DND-41 (cell line): ENCODE data around the gene ARMH3.

ENCODE experiments used
- ATAC-seq: fragments of 200-7000 bp; cut with Tn5 transposase; 3 replicates; pipeline ENCODE4 v1.9.1; 2021; ENCODE audit warnings: low read depth; ENCODE audit not compliant: insufficient read depth
- DNase-seq: peaks from one replicate; pipeline ENCODE4 v3.0.0-alpha.2; 2020
- H2AFZ ChIP-seq: 2 replicates; pipeline ENCODE4 v1.6.0; 2012; ENCODE audit warnings: low read depth, low read length
- H3K27ac ChIP-seq: 2 replicates; pipeline ENCODE4 v1.5.1; 2012; ENCODE audit warnings: low read length, inconsistent platforms
- H3K27me3 ChIP-seq: fragments of 200-600 bp; sonication (generic); 2 replicates; pipeline ENCODE4 v1.6.0; 2012; ENCODE audit warnings: low read length, mild to moderate bottlenecking, inconsistent platforms; ENCODE audit not compliant: insufficient read depth, poor library complexity
- H3K36me3 ChIP-seq: 2 replicates; pipeline ENCODE4 v1.5.1; 2012; ENCODE audit warnings: low read length, inconsistent platforms; ENCODE audit not compliant: insufficient read depth
- H3K4me1 ChIP-seq: 2 replicates; pipeline ENCODE4 v1.5.1; 2012; ENCODE audit warnings: mild to moderate bottlenecking, low read length; ENCODE audit not compliant: insufficient read depth
- H3K4me2 ChIP-seq: 2 replicates; pipeline ENCODE4 v1.6.0; 2012; ENCODE audit warnings: mild to moderate bottlenecking, moderate library complexity, low read length, inconsistent platforms; ENCODE audit not compliant: insufficient read depth
- H3K4me3 ChIP-seq, 2 experiments: fragments of 200-600 bp in 1 of 2; shearing (Covaris generic) in 1 of 2; 2 replicates each; pipeline ENCODE4 v1.5.1; 2012 to 2016; ENCODE audit warnings: inconsistent platforms in 2 of 2, low read length in 2 of 2, mild to moderate bottlenecking in 2 of 2, low read depth in 1 of 2, moderate library complexity in 1 of 2
- H3K79me2 ChIP-seq: 2 replicates; pipeline ENCODE4 v1.6.0; 2012; ENCODE audit warnings: low read length, inconsistent platforms; ENCODE audit not compliant: insufficient read depth
- H3K9ac ChIP-seq: 2 replicates; pipeline ENCODE4 v1.6.0; 2012; ENCODE audit warnings: low read depth, mild to moderate bottlenecking, inconsistent platforms, low read length, moderate library complexity
- H3K9me3 ChIP-seq: 2 replicates; pipeline ENCODE4 v1.5.1; 2012; ENCODE audit warnings: low read length, moderate library complexity, mild to moderate bottlenecking, inconsistent platforms; ENCODE audit not compliant: insufficient read depth, severe bottlenecking
- H4K20me1 ChIP-seq: 2 replicates; pipeline ENCODE4 v1.6.0; 2012; ENCODE audit warnings: low read length; ENCODE audit not compliant: insufficient read depth
- EZH2 ChIP-seq: IDR thresholded peaks from 3 replicates; pipeline ENCODE4 v1.6.1; 2012; ENCODE audit warnings: borderline replicate concordance, low read depth, mild to moderate bottlenecking, moderate library complexity, low read length, inconsistent platforms; ENCODE audit not compliant: severe bottlenecking
- TF ChIP-seq, protein P1 (sequence below): IDR thresholded peaks from 2 replicates; pipeline ENCODE4 v1.5.1; 2012; ENCODE audit warnings: borderline replicate concordance, low read length, moderate library complexity, mild to moderate bottlenecking; ENCODE audit not compliant: poor library complexity, severe bottlenecking; ENCODE audit errors: extremely low read depth

The ARMH3 gene

DNA sequence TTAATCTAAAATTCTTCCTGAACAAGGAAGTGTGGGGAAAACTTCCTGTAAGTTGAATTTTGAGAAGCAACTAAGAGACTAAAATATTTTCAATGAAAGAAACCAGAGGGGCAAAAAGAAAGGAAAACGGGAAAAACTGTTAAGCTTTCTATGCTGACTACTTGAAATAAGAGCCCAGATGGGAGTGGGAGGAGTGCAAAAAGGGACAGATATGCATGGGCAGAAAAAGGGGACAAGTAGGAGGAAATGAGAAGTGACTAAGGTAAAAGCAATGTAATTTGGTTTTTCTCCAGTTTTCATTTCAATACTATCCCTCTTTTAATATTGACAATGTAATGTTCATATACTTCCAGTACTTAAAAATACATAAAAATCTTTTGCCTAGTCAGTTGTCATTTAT is 248.8 kb downstream of the ARMH3 start:
- no peak for TF ChIP-seq EZH2
- H3K9ac ChIP-seq = no peak overlapping the region
- no peaks in the 10 kb centered on the region for H3K27me3 ChIP-seq
- no peak for ATAC-seq
- no peaks in the 10 kb centered on the region for H3K9me3 ChIP-seq
- peaks cover 21% of the 10 kb centered on the region for H4K20me1 ChIP-seq
- no peaks in the 10 kb centered on the region for H3K4me1 ChIP-seq
- peaks cover 94% of the 10 kb centered on the region for H3K36me3 ChIP-seq
- H3K27ac ChIP-seq = no peak overlapping the region
- no peak overlapping the region for H3K4me2 ChIP-seq
- no peak overlapping the region for H2AFZ ChIP-seq
- H3K4me3 ChIP-seq = no peak overlapping the region
- DNase-seq = no peak
- H3K79me2 ChIP-seq = peaks cover 72% of the 10 kb centered on the region

DNA sequence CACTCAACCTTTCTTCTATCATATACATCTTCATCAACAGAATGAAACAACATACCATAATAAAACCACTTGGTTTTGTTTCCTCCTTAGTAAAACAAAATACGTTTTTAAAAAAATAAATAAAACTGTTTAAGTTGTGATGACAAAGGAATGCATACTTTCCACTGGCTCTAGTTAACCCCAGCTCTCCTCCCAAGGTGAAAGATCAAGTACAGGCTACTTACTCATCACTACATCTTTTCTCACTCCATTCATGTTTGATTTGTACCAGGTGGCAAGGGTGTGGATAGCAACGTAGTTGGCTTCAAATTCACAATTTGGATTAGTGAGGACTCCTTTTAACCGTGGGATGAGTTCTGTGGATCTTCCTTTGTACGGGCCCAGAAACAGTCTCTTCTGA is 252.5 kb downstream of the ARMH3 start:
- no peak overlapping the region for H3K27ac ChIP-seq
- H2AFZ ChIP-seq = no peak overlapping the region
- no peak overlapping the region for H3K4me3 ChIP-seq
- H3K9me3 ChIP-seq = no peaks in the 10 kb centered on the region
- H3K4me1 ChIP-seq = no peaks in the 10 kb centered on the region
- H3K27me3 ChIP-seq = no peaks in the 10 kb centered on the region
- H3K36me3 ChIP-seq = peaks cover 94% of the 10 kb centered on the region
- H3K9ac ChIP-seq = no peak overlapping the region
- peaks cover 20% of the 10 kb centered on the region for H4K20me1 ChIP-seq
- DNase-seq = no peak
- ATAC-seq = no peak
- no peak for TF ChIP-seq EZH2
- TF ChIP-seq, protein P1, sequence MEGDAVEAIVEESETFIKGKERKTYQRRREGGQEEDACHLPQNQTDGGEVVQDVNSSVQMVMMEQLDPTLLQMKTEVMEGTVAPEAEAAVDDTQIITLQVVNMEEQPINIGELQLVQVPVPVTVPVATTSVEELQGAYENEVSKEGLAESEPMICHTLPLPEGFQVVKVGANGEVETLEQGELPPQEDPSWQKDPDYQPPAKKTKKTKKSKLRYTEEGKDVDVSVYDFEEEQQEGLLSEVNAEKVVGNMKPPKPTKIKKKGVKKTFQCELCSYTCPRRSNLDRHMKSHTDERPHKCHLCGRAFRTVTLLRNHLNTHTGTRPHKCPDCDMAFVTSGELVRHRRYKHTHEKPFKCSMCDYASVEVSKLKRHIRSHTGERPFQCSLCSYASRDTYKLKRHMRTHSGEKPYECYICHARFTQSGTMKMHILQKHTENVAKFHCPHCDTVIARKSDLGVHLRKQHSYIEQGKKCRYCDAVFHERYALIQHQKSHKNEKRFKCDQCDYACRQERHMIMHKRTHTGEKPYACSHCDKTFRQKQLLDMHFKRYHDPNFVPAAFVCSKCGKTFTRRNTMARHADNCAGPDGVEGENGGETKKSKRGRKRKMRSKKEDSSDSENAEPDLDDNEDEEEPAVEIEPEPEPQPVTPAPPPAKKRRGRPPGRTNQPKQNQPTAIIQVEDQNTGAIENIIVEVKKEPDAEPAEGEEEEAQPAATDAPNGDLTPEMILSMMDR = no peak
- H3K4me2 ChIP-seq = no peak overlapping the region
- H3K79me2 ChIP-seq = peaks cover 67% of the 10 kb centered on the region

DNA sequence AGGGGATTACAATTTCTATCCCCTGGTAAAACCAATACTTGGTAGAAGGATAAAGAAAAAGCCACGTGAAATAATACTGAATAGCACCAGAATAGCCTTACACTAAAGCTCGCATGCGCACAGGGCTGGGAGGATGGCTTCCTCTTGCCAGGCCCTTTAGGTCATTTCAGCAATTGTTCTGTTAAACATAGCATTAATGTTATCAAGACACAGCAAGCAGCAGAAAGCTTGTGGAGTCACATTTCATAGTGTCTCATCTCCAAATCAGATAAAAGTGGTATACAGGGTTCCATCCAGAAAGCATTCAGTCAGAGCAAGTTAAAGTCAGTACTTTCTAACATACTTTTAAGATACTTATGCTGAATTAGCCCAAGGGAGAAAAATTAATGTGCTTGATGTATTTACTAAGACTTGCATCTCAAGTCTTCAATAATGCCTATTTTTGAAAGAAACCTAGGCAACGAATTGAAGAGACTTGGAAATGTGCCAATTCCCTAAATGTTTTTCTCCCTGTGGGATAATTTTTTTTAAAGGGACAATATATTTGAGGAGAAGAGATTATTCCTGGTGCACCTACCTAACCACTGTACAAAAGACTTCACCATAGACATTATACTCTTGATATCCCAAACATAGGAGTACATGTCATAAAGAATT is 258.4 kb downstream of the ARMH3 start:
- DNase-seq (no peak), ATAC-seq (no peak)
- H4K20me1 ChIP-seq = peaks cover 21% of the 10 kb centered on the region
- H3K4me1 ChIP-seq = no peaks in the 10 kb centered on the region
- H3K9me3 ChIP-seq = no peaks in the 10 kb centered on the region
- H3K4me3 ChIP-seq = no peak overlapping the region
- no peaks in the 10 kb centered on the region for H3K27me3 ChIP-seq
- peaks cover 44% of the 10 kb centered on the region for H3K79me2 ChIP-seq
- H3K36me3 ChIP-seq = peaks cover 93% of the 10 kb centered on the region
- H3K9ac ChIP-seq = no peak overlapping the region
- H3K27ac ChIP-seq = no peak overlapping the region
- TF ChIP-seq, protein P1 = no peak
- TF ChIP-seq EZH2 = no peak
- no peak overlapping the region for H2AFZ ChIP-seq
- no peak overlapping the region for H3K4me2 ChIP-seq
